ENCODE results near the gene CERS3. TPM values are rescaled to one million over a fixed set of nuclear protein-coding genes. Genes with fewer than 3 reads are reported as not detected.

CERS3 gene
- total RNA-seq, 1 experiment from 2014 or later = 0.11 TPM

DNA sequence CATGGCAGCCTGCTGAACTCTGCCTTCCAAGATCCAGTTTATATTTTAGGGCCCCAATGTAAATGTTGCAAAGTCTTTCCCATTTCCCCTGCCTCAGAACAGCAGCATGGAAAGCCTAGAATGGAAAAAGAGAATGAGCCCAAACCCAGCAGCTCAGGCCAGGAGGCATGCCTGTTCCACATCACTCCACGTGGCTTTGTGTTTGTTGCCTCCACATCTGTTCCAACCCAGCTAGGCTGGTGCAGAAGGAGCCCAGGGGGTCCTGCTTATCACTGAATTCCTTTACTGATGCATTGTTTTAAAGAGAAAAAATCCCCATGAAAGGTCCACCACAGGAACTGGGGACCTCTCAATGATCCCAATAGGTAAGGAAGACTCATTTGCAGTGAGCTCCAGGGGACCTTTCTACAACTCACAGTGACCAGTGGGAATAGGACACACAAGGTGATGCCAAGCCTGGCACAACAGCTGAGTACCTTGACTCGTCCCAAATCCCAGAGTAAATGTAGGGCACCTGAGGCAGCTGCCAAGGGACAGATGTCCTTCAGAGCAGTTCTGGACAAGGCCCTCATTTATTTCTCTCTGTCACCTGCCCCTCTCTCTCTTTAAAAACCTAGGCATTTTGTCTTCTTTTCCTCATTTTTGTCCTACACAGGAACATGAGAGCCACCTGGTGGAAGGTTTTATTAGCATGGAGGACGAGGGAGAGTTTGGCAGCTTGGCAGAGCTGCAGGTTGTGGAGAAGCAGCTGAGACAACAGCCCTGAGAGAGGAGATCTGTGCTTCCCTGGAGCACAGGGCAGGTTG lies 145.2 kb downstream of the CERS3 start:
- intact Hi-C loops (cut with micrococcal nuclease) = loop anchor here (1.0 to 5.0 kb wide), 3 partner anchors 33 to 456 kb away; no protein-coding TSS in a partner anchor
- no peaks in the 10 kb centered on the region for H3K4me1 ChIP-seq (ENCODE audit: insufficient read depth, low read length)

DNA sequence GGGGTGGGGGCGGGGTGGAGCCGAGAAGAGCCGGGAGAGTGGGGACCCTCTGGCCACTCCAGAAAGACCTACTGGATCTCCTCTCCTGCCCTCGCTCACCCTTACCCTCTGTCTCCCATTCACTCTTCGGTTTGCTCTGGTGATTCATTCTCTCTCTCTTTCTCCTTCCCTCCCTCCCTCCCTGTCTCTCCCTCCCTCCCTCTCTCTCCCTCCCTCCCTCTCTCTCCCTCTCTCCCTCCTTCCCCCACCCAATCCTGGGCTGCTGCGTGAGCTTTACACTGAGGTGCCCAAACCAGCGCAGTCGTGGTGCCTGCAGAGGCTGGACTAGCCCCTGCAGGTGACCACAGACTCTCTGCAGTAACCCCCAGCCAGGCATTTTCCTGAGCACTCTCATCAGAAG lies 154.8 kb downstream of the CERS3 start:
- no peaks in the 10 kb centered on the region for H3F3A ChIP-seq (ENCODE audit: low read length, unreplicated experiment)
- no peaks in the 10 kb centered on the region for H3K9me2 ChIP-seq (replicated peaks; ENCODE audit: low read length)
- DNase-seq (no peak), ATAC-seq (no peak)
- TF ChIP-seq EZH2 (IDR thresholded peaks at IDR 0.05; ENCODE audit: low read length, unreplicated experiment) = no peak
- TF ChIP-seq, protein P1, sequence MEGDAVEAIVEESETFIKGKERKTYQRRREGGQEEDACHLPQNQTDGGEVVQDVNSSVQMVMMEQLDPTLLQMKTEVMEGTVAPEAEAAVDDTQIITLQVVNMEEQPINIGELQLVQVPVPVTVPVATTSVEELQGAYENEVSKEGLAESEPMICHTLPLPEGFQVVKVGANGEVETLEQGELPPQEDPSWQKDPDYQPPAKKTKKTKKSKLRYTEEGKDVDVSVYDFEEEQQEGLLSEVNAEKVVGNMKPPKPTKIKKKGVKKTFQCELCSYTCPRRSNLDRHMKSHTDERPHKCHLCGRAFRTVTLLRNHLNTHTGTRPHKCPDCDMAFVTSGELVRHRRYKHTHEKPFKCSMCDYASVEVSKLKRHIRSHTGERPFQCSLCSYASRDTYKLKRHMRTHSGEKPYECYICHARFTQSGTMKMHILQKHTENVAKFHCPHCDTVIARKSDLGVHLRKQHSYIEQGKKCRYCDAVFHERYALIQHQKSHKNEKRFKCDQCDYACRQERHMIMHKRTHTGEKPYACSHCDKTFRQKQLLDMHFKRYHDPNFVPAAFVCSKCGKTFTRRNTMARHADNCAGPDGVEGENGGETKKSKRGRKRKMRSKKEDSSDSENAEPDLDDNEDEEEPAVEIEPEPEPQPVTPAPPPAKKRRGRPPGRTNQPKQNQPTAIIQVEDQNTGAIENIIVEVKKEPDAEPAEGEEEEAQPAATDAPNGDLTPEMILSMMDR (conservative IDR thresholded peaks at IDR 0.05; ENCODE audit: low read depth, low read length) = no peak
- no peak overlapping the region for H3K27ac ChIP-seq (ENCODE audit: low read length)
- no peaks in the 10 kb centered on the region for H3K9me3 ChIP-seq (ENCODE audit: low read length)
- H3K27me3 ChIP-seq (ENCODE audit: low read length) = peaks cover under 1% of the 10 kb centered on the region
- H3K79me2 ChIP-seq (ENCODE audit: low read length) = no peaks in the 10 kb centered on the region
- ChIA-PET POLR2A (ENCODE audit: unreplicated experiment) (no interaction called here), CTCF (no interaction called here)
- no TSS peak for BruUV-seq (replicated peaks)
- intact Hi-C loops (cut with micrococcal nuclease) = no loop called here
- no peak overlapping the region for H3K4me2 ChIP-seq (ENCODE audit: low read length)
- no peak overlapping the region for H3K4me3 ChIP-seq (ENCODE audit: low read length)
- H3K9ac ChIP-seq (ENCODE audit: low read length) = no peak overlapping the region
- no peaks in the 10 kb centered on the region for H4K20me1 ChIP-seq (ENCODE audit: low read length)
- no peak overlapping the region for H2AFZ ChIP-seq (ENCODE audit: low read length)
- H3K4me1 ChIP-seq (ENCODE audit: insufficient read depth, low read length) = no peaks in the 10 kb centered on the region
- no peaks in the 10 kb centered on the region for H3K36me3 ChIP-seq (ENCODE audit: low read depth, low read length)

More for the DNA sequence above, 145.2 kb downstream of the CERS3 start:
- Histone ChIP-seq H3K9ac (ENCODE audit: low read length) (no peak overlapping the region), H3F3A (ENCODE audit: low read length, unreplicated experiment) (no peaks in the 10 kb centered on the region), H3K4me3 (ENCODE audit: low read length) (no peak overlapping the region), H3K27me3 (ENCODE audit: low read length) (peaks cover 12% of the 10 kb centered on the region), H4K20me1 (ENCODE audit: low read length) (no peaks in the 10 kb centered on the region), H3K27ac (ENCODE audit: low read length) (no peak overlapping the region), H3K4me2 (ENCODE audit: low read length) (no peak overlapping the region), H2AFZ (ENCODE audit: low read length) (peak overlapping the region; percentile 9; the same call in 1 of the 2 replicates), H3K9me2 (replicated peaks; ENCODE audit: low read length) (no peaks in the 10 kb centered on the region), H3K36me3 (ENCODE audit: low read depth, low read length) (no peaks in the 10 kb centered on the region), H3K9me3 (ENCODE audit: low read length) (peaks cover 7% of the 10 kb centered on the region; the same call in 1 of the 2 replicates), H3K79me2 (ENCODE audit: low read length) (no peaks in the 10 kb centered on the region)
- BruUV-seq (replicated peaks) = no TSS peak
- DNase-seq (peak; percentile 75), ATAC-seq (peak; percentile 73)
- ChIA-PET POLR2A (ENCODE audit: unreplicated experiment) (no interaction called here), CTCF (interaction anchor here (0.7 to 2.4 kb wide), 2 partner anchors 33 to 650 kb away, joined by 4 to 17 read pairs; partner anchors contain the start of gene LYSMD4)
- TF ChIP-seq, protein P1 (conservative IDR thresholded peaks at IDR 0.05; ENCODE audit: low read depth, low read length) = peak; percentile 80
- no peak for TF ChIP-seq EZH2phosphoT487 (IDR thresholded peaks at IDR 0.05; ENCODE audit: borderline replicate concordance, low read length)

Measured in PC-3 (cell line).